H1 (cell line): ENCODE results near the gene CUBN. TPM values are rescaled to one million over a fixed set of nuclear protein-coding genes. Genes with fewer than 3 reads are reported as not detected.

Experiments
- CTCF ChIA-PET: fragments of 300-600 bp; sonication (Branson Sonifier 250); formaldehyde crosslinking; loops from one replicate; lab custom pipeline; 2021; ENCODE audit not compliant: partially characterized antibody; lab: Charles Lee
- POLR2A ChIA-PET: fragments of 300-600 bp; sonication (Branson Sonifier 250); formaldehyde crosslinking; loops from one replicate; lab custom pipeline; 2021; ENCODE audit warnings: inconsistent platforms; ENCODE audit not compliant: partially characterized antibody; lab: Charles Lee
- DNase-seq, 2 experiments: peaks; one replicate each; pipeline versions ENCODE4 v3.0.0 to v3.0.0-alpha.2; 2010 to 2022; ENCODE audit warnings: low spot score in 2 of 2, low read depth in 1 of 2, mixed read lengths in 1 of 2
- FAIRE-seq: peaks from 2 replicates; lab custom pipeline; 2011; peaks lifted over from hg19 to GRCh38; lab: Jason Lieb, UNC
- H2AFZ ChIP-seq: 2 replicates; pipeline ENCODE4 v1.8.1; 2012; ENCODE audit warnings: low read length, inconsistent platforms
- H2AK5ac ChIP-seq: 2 replicates; pipeline ENCODE4 v1.6.1; 2013; ENCODE audit warnings: low read depth, low read length
- H2BK120ac ChIP-seq: replicated peaks from 2 replicates; pipeline ENCODE3; 2013; ENCODE audit warnings: low read depth, low read length, inconsistent platforms
- H2BK12ac ChIP-seq: 2 replicates; pipeline ENCODE4 v1.6.1; 2013; ENCODE audit warnings: low read depth, low read length
- H2BK15ac ChIP-seq: 2 replicates; pipeline ENCODE4 v1.6.1; 2013; ENCODE audit warnings: low read length
- H2BK20ac ChIP-seq: 2 replicates; pipeline ENCODE4 v1.6.1; 2013; ENCODE audit warnings: low read length
- H2BK5ac ChIP-seq: 2 replicates; pipeline ENCODE4 v1.6.1; 2013; ENCODE audit warnings: low read depth, low read length
- H3K14ac ChIP-seq: 2 replicates; pipeline ENCODE4 v1.6.1; 2013; ENCODE audit warnings: inconsistent platforms; ENCODE audit not compliant: insufficient read length
- H3K18ac ChIP-seq: 2 replicates; pipeline ENCODE4 v1.6.1; 2013; ENCODE audit warnings: low read length; ENCODE audit errors: extremely low read depth
- H3K23ac ChIP-seq: 2 replicates; pipeline ENCODE4 v1.6.1; 2013; ENCODE audit warnings: inconsistent platforms; ENCODE audit not compliant: insufficient read length
- H3K23me2 ChIP-seq: 2 replicates; pipeline ENCODE4 v1.6.1; 2013; ENCODE audit warnings: low read depth, low read length
- H3K27ac ChIP-seq: 2 replicates; pipeline ENCODE4 v1.6.1; 2011; ENCODE audit warnings: low read depth, low read length, inconsistent platforms
- H3K27me3 ChIP-seq, 4 experiments: replicated peaks in 1 of 4; 1 replicate in 1 of 4; 2 replicates in 3 of 4; pipeline versions ENCODE4 v1.6.1 to v1.8.1; 2011 to 2013; ENCODE audit warnings: low read length in 3 of 4, mild to moderate bottlenecking in 3 of 4, inconsistent platforms in 2 of 4, mixed read lengths in 2 of 4, moderate library complexity in 1 of 4; ENCODE audit not compliant: control insufficient read depth in 3 of 4, insufficient read depth in 3 of 4; ENCODE audit errors: extremely low read depth in 1 of 4
- H3K36me3 ChIP-seq, 4 experiments: 2 replicates each; pipeline versions ENCODE4 v1.6.1 to v1.8.1; 2011 to 2013; ENCODE audit warnings: mild to moderate bottlenecking in 4 of 4, low read length in 3 of 4, moderate library complexity in 2 of 4, control low read depth in 1 of 4, inconsistent platforms in 1 of 4; ENCODE audit not compliant: insufficient read depth in 4 of 4, control insufficient read depth in 2 of 4
- H3K4ac ChIP-seq: replicated peaks from 2 replicates; pipeline ENCODE3; 2013; ENCODE audit warnings: low read length, low read depth, mixed read lengths, inconsistent platforms; ENCODE audit not compliant: insufficient read length
- H3K4me1 ChIP-seq, 4 experiments: replicated peaks in 1 of 4; 1 replicate in 1 of 4; 2 replicates in 3 of 4; pipeline versions ENCODE4 v1.6.1 to v1.8.1; 2011 to 2013; ENCODE audit warnings: low read length in 3 of 4, inconsistent platforms in 2 of 4, mixed read lengths in 1 of 4; ENCODE audit not compliant: insufficient read depth in 4 of 4, control insufficient read depth in 3 of 4
- H3K4me2 ChIP-seq, 2 experiments: 2 replicates each; pipeline versions ENCODE4 v1.6.1 to v1.8.1; 2011 to 2013; ENCODE audit warnings: low read depth in 2 of 2, low read length in 2 of 2, control low read depth in 1 of 2, inconsistent platforms in 1 of 2, mild to moderate bottlenecking in 1 of 2; ENCODE audit not compliant: insufficient read depth in 1 of 2
- H3K4me3 ChIP-seq, 4 experiments: fragments of 200-600, 300-600 bp in 1 of 4; sonication (generic), shearing (Covaris generic), sonication (Bioruptor Twin) in 1 of 4; 2 replicates each; pipeline versions ENCODE4 v1.5.1 to v1.8.1; 2011 to 2016; ENCODE audit warnings: low read length in 4 of 4, low read depth in 3 of 4, control low read depth in 2 of 4, inconsistent platforms in 2 of 4, mild to moderate bottlenecking in 2 of 4, mixed read lengths in 1 of 4, moderate library complexity in 1 of 4; ENCODE audit not compliant: insufficient read depth in 2 of 4; ENCODE audit errors: extremely low read depth in 1 of 4
- H3K56ac ChIP-seq: replicated peaks from 2 replicates; pipeline ENCODE3; 2013; ENCODE audit warnings: low read depth, mild to moderate bottlenecking, mixed read lengths, low read length, inconsistent platforms; ENCODE audit not compliant: insufficient read length
- H3K79me1 ChIP-seq: 2 replicates; pipeline ENCODE4 v1.6.1; 2013; ENCODE audit warnings: low read depth, low read length, control low read depth
- H3K79me2 ChIP-seq, 2 experiments: 2 replicates each; pipeline versions ENCODE4 v1.6.1 to v1.8.1; 2012 to 2013; ENCODE audit warnings: low read length in 2 of 2, mild to moderate bottlenecking in 2 of 2, inconsistent platforms in 1 of 2; ENCODE audit not compliant: insufficient read depth in 2 of 2, control insufficient read depth in 1 of 2
- H3K9ac ChIP-seq, 4 experiments: replicated peaks in 1 of 4; 1 replicate in 1 of 4; 2 replicates in 3 of 4; pipeline versions ENCODE4 v1.6.1 to v1.8.1; 2011 to 2013; ENCODE audit warnings: low read depth in 3 of 4, low read length in 3 of 4, control low read depth in 2 of 4, mild to moderate bottlenecking in 2 of 4, moderate library complexity in 2 of 4, inconsistent platforms in 1 of 4; ENCODE audit errors: extremely low read depth in 1 of 4
- H3K9me3 ChIP-seq, 2 experiments: 2 replicates each; pipeline versions ENCODE4 v1.6.1 to v1.8.1; 2012 to 2013; ENCODE audit warnings: mild to moderate bottlenecking in 2 of 2, moderate library complexity in 2 of 2, control low read depth in 1 of 2, inconsistent platforms in 1 of 2, low read depth in 1 of 2, low read length in 1 of 2, mixed read lengths in 1 of 2; ENCODE audit not compliant: insufficient read depth in 2 of 2
- H4K20me1 ChIP-seq, 2 experiments: replicated peaks in 1 of 2; 2 replicates each; pipeline versions ENCODE3 to v1.8.1; 2011 to 2013; ENCODE audit warnings: inconsistent platforms in 2 of 2, low read length in 2 of 2, mild to moderate bottlenecking in 1 of 2; ENCODE audit not compliant: insufficient read depth in 2 of 2, control insufficient read depth in 1 of 2
- H4K5ac ChIP-seq: 2 replicates; pipeline ENCODE4 v1.6.1; 2013; ENCODE audit warnings: low read length, low read depth, mixed read lengths, inconsistent platforms; ENCODE audit not compliant: insufficient read length
- H4K8ac ChIP-seq: 2 replicates; pipeline ENCODE4 v1.8.0; 2013; ENCODE audit warnings: mild to moderate bottlenecking, moderate library complexity, low read length, inconsistent platforms; ENCODE audit not compliant: insufficient read depth; ENCODE audit errors: extremely low read depth
- H4K91ac ChIP-seq: replicated peaks from 2 replicates; pipeline ENCODE3; 2013; ENCODE audit warnings: low read length, mixed read lengths, inconsistent platforms; ENCODE audit not compliant: insufficient read length
- BACH1 ChIP-seq: IDR thresholded peaks from 2 replicates; pipeline ENCODE4 v1.6.1; 2012; ENCODE audit warnings: low read length, improper control_type of control experiment
- BRCA1 ChIP-seq: IDR thresholded peaks from 2 replicates; pipeline ENCODE4 v1.6.1; 2012; ENCODE audit warnings: low read depth, low read length, improper control_type of control experiment
- EGR1 ChIP-seq: IDR thresholded peaks from 2 replicates; pipeline ENCODE4 v1.6.1; 2011; ENCODE audit warnings: low read depth, low read length, borderline replicate concordance
- EZH2 ChIP-seq: fragments of 200-600 bp; sonication (generic); IDR thresholded peaks from 2 replicates; pipeline ENCODE4 v1.7.1; 2012; ENCODE audit warnings: low read depth, mild to moderate bottlenecking, moderate library complexity, low read length, inconsistent platforms; ENCODE audit not compliant: severe bottlenecking
- GTF2F1 ChIP-seq: IDR thresholded peaks from 2 replicates; pipeline ENCODE4 v1.6.1; 2012; ENCODE audit warnings: low read depth, low read length, improper control_type of control experiment, borderline replicate concordance
- NRF1 ChIP-seq: IDR thresholded peaks from 2 replicates; pipeline ENCODE4 v1.6.1; 2011; ENCODE audit warnings: mild to moderate bottlenecking, low read depth, low read length, improper control_type of control experiment
- RAD21 ChIP-seq, 2 experiments: IDR thresholded peaks in 1 of 2; conservative IDR thresholded peaks in 1 of 2; 2 replicates each; pipeline ENCODE4 v1.6.1; 2011; ENCODE audit warnings: low read depth in 2 of 2, low read length in 2 of 2, improper control_type of control experiment in 1 of 2, inconsistent platforms in 1 of 2, mild to moderate bottlenecking in 1 of 2, moderate library complexity in 1 of 2
- RBBP5 ChIP-seq: IDR thresholded peaks from 2 replicates; pipeline ENCODE4 v1.7.1; 2012; ENCODE audit warnings: low read depth, mild to moderate bottlenecking, inconsistent platforms, low read length, moderate library complexity, borderline replicate concordance
- RNF2 ChIP-seq: fragments of 200-900, 300-1000 bp; sonication (generic); IDR thresholded peaks from 2 replicates; pipeline ENCODE4 v1.7.1; 2016; ENCODE audit warnings: borderline replicate concordance, low read depth, mild to moderate bottlenecking, antibody characterized with exemption, low read length; ENCODE audit not compliant: poor library complexity, severe bottlenecking; ENCODE audit errors: missing control alignments
- SRF ChIP-seq: IDR thresholded peaks from 2 replicates; pipeline ENCODE4 v1.6.1; 2011; ENCODE audit warnings: mild to moderate bottlenecking, low read depth, low read length, moderate library complexity
- ZNF274 ChIP-seq: IDR thresholded peaks from 2 replicates; pipeline ENCODE4 v1.7.0; 2012; ENCODE audit warnings: low read length, borderline replicate concordance; ENCODE audit errors: extremely low read depth
- WGBS, 2 experiments: shearing (Covaris generic) in 1 of 2; methylation state at CpG; one replicate each; pipeline versions ENCODE4 v1.1.6 to v1.1.7; 2013 to 2015; ENCODE audit warnings: low lambda C conversion rate in 2 of 2, mixed read lengths in 2 of 2, inconsistent platforms in 1 of 2, low coverage in 1 of 2, missing lambda C conversion rate in 1 of 2; ENCODE audit not compliant: insufficient replicate concordance in 2 of 2, insufficient coverage in 1 of 2, insufficient read length in 1 of 2; ENCODE audit errors: extremely low coverage in 1 of 2, missing lambda C conversion rate in 1 of 2; 5-methylcytosine and 5-hydroxymethylcytosine counted together
- polyA plus RNA-seq, 7 experiments: library from polyadenylated mRNA; depleted of rRNA in 3 of 7; stranded (reverse) in 5 of 7; unstranded in 2 of 7; fragments of >200 nt in 5 of 7; fragments of 200-250 nt in 2 of 7; gene quantifications; 1 replicate in 5 of 7; 2 replicates in 1 of 7; 4 replicates in 1 of 7; pipeline versions ENCODE4 v1.2.1 to v1.2.3, GENCODE V29; 2011 to 2013; ENCODE audit warnings: missing spikeins in 2 of 7, mixed read lengths in 2 of 7
- total RNA-seq: library from RNA; stranded (reverse); fragmentation: NEBNext Ultra II Directional; extraction: Animal tissue kit (Norgen Biotek cat#: 25700); gene quantifications from 2 replicates; pipeline ENCODE4 v1.2.1, GENCODE V29; 2021

The CUBN gene
- total and polyA plus RNA-seq, 2 of the 8 experiments (the other 6 are each of a cell fraction or from before 2014, with no cell fraction given), result 0.04 to 0.08 TPM

DNA sequence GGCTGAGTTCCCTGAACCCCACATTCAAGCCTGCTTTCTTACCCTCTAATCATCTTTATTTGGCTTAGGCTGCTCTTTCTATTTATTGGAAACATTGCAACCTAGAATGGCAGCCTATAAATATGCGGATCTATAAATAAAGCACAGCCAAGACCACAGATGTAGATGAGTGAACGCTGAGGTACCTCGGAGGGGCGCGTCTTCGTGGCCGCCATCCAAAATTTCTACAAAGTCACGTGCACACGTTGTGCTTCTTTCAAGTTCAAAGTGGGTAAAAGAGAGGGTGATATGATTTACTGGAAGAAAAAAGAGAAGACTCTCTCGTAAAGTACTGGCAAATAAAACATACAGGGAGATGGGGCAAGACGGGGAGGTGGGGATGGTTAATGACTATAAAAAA, 179.8 kb downstream of the CUBN start:
- no peak overlapping the region for H3K23ac ChIP-seq
- no peaks in the 10 kb centered on the region for H3K23me2 ChIP-seq
- no peak overlapping the region for H3K4me2 ChIP-seq
- no peak overlapping the region for H2BK15ac ChIP-seq
- no peak overlapping the region for H3K9ac ChIP-seq
- FAIRE-seq, result no peak
- no peak overlapping the region for H4K8ac ChIP-seq
- no peak for DNase-seq
- no peak overlapping the region for H2BK12ac ChIP-seq
- H3K18ac ChIP-seq, result no peak overlapping the region
- H4K20me1 ChIP-seq, result no peaks in the 10 kb centered on the region
- no peaks in the 10 kb centered on the region for H3K36me3 ChIP-seq
- no peak overlapping the region for H3K4ac ChIP-seq
- no peak overlapping the region for H2BK120ac ChIP-seq
- H3K4me3 ChIP-seq, result no peak overlapping the region
- no peak overlapping the region for H2AFZ ChIP-seq
- H3K9me3 ChIP-seq, result no peaks in the 10 kb centered on the region
- TF ChIP-seq EGR1, result no peak
- TF ChIP-seq RBBP5, result no peak
- TF ChIP-seq BRCA1, result no peak
- no peak for TF ChIP-seq EZH2
- TF ChIP-seq BACH1, result no peak
- no peak for TF ChIP-seq NRF1
- no peak for TF ChIP-seq SRF
- no peak for TF ChIP-seq GTF2F1
- no peak for TF ChIP-seq RAD21 (IDR thresholded peaks at IDR 0.05 in 1 of 2, conservative IDR thresholded peaks at IDR 0.05 in 1 of 2; ENCODE audit: low read depth in 2 of 2, low read length in 2 of 2)
- TF ChIP-seq RNF2, result no peak
- TF ChIP-seq ZNF274, result no peak
- TF ChIP-seq, all 59 proteins: peak for 0
- H3K79me1 ChIP-seq, result no peaks in the 10 kb centered on the region
- H4K5ac ChIP-seq, result no peak overlapping the region
- ChIA-PET POLR2A (no interaction called here), CTCF (interaction anchor here (0.6 kb wide), 1 partner anchor 26 kb away, joined by 3 read pairs; no protein-coding TSS in a partner anchor)
- H4K91ac ChIP-seq, result no peak overlapping the region
- no peak overlapping the region for H3K56ac ChIP-seq
- no peak overlapping the region for H2BK20ac ChIP-seq
- peaks cover 2 to 11% (median 3%) of the 10 kb centered on the region in 4 experiments; a peak in 4 of 7 replicates for H3K4me1 ChIP-seq
- H3K27me3 ChIP-seq, result no peaks in the 10 kb centered on the region
- H2AK5ac ChIP-seq, result no peak overlapping the region
- H3K79me2 ChIP-seq, result no peaks in the 10 kb centered on the region
- H3K14ac ChIP-seq, result no peak overlapping the region
- H2BK5ac ChIP-seq, result no peak overlapping the region
- 95% methylated on average over 11 of the region's 11 CpGs; no CpG with 5 or more reads in 1 of the 2 experiments for WGBS, 2 experiments
- H3K27ac ChIP-seq, result no peak overlapping the region
